SH-SY5Y (cell line): ENCODE data around the gene RAD51B.

ENCODE experiments used
- GATA2 ChIP-seq: IDR thresholded peaks from 2 replicates; pipeline ENCODE4 v1.6.1; 2011; ENCODE audit warnings: mild to moderate bottlenecking, low read depth, low read length
- GATA3 ChIP-seq: IDR thresholded peaks from 2 replicates; pipeline ENCODE4 v1.6.1; 2011; ENCODE audit warnings: low read depth, mild to moderate bottlenecking, low read length, moderate library complexity

RAD51B gene

DNA sequence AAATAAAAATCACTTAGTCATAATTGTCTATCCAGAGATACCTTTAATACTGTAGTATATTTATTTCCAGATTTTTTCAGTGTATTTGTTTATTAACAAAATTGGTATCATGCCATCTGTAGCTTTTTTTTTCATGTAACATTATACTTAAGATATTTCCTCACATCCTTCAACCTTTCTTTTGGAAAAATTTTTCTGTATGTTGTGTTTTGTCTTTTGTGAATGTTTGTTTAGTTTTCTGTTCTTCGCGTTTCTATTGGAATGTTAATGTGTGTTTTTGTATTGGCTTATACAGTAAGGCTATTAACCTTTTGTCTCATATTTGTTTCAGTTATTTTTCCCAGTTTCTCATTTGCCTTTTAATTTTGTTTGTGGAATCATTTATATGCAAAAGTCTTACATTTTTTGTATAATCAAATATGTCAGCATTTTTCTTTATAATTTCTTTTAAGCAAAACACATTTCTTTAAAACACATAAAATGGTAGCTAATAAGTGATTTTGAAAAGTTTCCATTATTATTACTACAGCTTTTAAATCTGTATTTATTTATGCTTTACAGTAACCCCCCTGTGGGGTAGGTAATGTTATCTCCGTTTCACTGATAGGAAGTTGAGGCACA lies 433.7 kb downstream of the RAD51B start:
- TF ChIP-seq GATA2 (no peak), GATA3 (no peak)

DNA sequence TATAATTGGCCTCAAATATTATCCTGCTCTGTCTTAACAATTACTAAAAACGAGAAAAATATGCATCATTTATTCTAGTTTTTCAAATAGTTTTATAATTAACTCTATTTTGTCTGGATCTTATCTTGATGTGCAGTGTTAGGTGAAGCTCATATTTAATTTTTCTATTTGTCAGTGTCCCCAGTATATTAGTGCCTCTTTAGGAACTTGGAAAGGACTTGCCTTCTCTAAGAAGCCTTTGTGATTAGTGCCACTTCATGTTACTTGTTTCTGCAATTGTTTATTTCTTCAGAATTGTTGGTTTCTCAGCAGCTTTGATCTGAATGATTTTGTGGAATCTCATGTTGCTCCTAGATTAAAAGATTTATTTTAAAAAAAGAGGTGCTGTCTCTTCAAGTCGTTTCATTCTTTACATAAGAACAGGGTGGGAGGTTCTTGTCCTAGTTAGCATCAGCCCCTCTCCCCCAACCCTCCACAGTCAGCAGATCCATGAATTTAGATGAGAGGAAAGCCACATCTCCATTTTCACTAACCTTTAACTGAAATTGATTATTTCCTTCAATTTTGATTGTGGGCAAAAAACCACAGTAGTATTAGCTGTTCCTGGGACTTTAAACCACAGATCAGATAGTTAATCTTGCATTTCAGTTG lies 434.4 kb downstream of the RAD51B start:
- no peak for TF ChIP-seq GATA2
- no peak for TF ChIP-seq GATA3

DNA sequence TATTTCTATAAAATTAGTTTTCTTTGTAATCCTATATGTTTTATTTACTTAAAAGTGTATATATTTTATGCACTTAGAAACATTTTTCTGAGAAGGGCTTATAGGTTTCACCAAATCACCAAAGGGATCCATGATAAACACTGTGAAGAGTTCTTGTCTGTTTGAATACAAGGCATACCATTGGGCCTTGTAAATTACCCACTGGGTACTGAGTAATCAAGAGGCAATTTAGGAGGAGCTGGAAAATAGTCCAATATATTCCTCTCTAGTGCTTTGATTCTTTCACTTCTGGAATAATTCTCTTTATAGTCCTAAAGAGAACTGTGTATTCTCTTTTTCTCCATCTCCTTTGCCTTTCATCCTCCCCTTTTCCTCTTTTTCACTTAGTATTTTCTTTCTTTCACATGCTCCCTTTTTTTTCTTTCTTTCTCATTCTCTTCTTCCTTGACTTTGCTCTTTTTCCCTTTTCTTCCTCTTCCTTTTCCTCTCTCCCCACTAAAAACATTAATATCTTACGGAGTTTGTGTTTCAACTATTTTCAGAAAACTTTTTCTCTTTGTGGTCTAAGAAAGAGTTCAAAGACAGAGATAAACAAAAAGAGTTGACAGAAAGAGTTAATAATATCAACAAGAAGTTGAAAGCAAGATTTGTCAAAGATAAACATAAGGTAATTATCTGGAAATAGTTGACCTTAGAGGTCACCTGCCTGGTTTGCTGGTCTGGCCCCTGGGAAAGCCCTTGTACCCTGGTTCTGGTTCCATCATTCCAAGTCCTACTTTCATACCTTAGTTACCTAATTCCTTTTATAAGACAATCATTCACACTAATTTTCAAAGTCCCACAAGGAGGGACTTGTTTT lies 435.3 kb downstream of the RAD51B start:
- TF ChIP-seq GATA3 (no peak), GATA2 (no peak)

DNA sequence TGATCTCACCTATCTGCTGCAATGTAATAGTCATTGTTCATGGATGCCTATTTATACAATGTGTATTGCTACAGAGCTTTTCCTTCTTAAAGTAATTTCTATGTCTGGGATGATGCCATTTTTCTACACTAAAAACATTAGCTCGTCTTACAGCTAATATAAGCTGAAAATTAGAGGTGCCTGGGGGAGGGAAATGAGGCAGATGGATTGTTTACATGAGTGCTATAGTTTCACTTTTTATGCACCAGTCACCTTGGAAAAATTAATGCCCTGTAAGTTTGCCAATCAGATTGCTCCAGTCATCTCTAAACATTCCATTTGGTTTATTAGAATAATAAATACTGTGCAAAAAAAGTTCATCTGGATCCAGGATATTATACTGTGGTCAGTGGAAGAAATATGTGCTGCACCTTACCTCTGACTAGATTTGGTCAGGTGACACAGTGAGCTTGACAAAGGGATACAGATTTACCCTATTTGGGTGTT lies 436.2 kb downstream of the RAD51B start:
- TF ChIP-seq GATA2, result no peak
- no peak for TF ChIP-seq GATA3

DNA sequence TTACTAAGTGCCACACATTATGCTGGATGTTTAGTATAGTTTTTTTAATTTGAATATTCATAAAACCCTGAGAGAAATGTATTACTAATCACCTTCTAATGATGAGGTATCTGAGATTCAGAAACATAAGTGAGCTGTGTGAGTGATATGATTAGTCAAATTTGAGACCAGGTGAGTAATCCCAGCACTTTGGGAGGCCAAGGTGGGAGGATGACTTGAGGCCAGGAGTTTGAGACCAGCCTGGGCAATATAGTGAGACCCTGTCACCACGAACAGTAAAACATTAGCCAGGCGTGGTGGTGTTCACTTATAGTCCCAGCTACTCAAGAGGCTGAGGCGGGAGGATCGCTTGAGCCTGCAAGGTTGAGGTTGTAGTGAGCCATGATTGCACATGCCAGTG lies 438.4 kb downstream of the RAD51B start:
- TF ChIP-seq GATA2 (no peak), GATA3 (no peak)

DNA sequence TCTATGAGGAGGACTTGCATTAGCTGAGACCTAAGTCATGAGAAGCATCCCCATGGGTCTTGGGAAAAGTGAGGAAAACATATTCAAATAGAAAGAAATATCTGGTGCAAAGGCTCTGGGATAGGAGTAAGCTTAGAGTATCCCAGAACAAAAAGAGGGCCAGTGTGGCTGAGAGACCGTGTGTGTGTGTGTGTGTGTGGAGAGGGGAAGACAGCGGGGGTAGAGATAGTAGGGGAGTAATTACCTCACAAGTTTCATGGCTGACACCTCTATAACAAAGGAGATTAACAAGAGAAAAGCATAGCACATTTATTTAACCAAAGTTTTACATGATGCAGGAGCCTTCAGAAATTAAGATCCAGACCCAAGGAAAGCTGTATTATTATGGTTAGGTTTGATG lies 440.5 kb downstream of the RAD51B start:
- TF ChIP-seq GATA2, result no peak
- TF ChIP-seq GATA3, result no peak

DNA sequence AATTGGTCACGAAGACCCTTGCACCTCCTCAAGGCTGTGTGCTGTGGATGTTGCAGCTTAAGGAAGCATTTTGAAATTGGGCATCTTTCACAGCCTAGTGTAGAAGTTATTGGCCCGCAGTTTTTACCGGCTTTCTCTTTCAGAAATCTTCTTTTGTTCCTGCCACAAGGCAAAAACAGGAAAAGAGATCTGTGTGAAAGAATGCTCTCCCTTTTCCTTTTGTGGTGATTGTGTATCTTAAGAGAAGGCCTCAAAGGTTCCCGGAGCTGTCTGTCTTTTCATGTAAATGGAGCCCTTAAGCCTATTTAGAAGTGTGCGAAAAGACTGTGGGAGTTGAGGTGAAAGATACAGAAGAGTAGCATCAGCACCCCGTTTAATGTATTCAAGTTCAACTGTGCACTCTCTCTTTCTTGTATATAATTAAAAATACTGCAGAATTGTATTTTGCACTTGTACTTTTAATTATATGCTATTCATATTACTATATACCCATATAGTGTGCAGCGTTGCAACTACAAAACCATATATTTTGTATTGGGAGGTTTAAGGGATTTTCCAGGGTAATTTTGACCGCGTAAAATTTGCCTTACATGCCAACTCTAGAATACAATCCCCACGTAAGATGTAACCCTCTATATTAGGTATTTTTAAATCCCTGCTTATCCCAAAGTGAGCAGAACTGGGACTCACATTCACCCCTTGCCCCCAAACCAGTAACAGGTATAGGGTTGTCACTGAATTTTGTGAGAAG lies 441.7 kb downstream of the RAD51B start:
- TF ChIP-seq GATA2, result no peak
- no peak for TF ChIP-seq GATA3

DNA sequence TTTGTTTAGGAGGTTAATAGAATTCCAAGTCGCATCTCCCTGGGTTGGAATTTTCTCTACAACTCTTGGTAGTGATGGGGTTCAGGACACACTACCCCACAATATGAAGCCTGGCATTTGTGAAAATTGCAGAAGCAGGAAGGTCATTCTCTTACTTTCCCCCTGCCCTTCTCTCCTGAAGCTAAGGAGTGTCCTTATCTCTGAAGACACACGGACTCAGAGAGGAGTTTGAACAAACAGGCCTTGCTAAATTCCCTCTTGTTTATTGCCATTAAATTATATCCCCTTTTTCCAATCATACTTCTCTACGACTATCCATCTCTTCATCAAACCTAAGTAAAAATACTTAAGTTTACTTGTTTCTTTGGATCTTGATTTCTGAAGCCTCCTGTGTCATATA lies 443.0 kb downstream of the RAD51B start:
- TF ChIP-seq GATA3 (no peak), GATA2 (no peak)

DNA sequence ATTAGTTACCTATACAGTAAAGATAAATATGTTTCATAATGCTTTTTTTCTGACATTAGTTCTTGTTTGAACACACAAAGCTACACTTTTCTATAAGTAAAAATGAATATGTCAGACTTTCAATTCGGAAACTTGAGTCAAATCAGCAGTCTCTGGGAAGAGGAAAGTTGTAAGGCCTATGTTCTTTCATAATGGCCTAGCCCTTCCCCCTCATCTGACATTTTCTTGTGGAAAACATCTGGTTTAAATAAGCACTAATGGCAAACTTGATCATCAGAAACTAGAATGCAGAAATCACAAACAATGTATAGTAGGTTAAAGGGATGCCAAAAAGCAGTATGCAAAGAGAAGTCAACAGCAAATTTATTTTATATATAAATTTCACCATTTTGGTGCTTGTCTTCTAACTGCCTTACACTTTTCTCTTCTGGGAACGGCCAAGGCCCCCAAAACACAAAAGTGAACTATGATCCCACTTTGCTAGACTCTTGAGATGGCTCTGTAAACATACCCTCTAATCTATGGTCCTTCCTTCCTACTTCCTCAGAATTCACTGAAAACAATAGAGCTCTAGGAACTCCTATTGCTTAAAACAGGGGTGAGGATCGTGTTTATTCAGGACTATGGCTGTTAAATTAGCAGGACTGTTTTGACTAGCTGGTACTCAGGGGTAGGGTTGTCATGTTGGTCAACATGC lies 444.1 kb downstream of the RAD51B start:
- TF ChIP-seq GATA2 (no peak), GATA3 (no peak)

DNA sequence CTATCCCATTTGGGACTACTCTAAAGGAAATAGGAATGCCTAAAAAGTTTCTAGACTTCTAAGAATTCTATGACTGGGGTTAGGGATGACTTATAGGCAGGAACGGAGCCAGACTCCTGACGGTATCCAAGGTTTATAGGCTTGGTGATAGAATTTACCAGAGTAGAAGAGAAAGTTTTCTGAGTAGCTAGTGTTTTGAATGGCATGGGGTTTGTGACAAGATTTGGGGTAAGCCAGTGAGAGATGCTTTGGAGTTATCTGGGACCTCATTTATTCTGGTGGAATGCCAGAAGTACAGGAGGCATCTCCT lies 444.6 kb downstream of the RAD51B start:
- TF ChIP-seq GATA2 (no peak), GATA3 (no peak)

DNA sequence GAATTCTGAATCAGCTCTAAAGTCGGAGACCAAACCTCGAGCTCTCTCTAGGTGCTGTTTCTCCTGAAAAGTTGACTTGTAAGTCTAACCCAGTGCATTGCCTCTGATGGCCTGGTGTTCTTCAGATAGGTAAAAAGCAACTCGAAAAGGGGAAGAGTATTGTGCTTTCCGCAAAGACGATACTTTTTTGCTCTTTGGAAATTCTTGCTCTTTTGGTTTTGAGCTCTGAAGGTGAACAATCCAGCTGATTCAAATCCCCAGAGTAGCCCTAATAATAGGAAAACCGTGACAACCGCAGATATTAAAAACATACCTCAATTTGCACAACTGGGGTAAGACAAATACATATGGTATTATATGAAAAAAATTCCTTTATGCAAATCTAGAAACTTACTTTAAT lies 447.4 kb downstream of the RAD51B start:
- TF ChIP-seq GATA3, result no peak
- TF ChIP-seq GATA2, result no peak

DNA sequence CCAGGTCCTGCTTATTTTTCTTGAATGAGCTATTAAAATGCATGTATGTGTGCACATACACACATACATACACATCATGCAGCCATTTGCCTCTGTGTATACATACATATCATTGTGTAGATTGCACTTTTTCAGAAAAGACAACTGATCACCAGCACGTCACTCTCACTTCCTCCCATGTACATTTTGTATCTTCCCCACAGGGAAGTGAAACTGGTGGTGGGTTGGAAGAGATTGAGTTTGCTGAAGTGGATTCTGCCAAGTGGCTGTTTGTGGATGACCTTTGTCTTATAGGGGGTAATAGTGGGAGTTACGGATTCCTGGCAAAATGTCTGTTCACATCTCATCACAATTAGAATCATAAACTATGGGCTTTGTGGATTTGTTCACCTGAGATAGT lies 448.6 kb downstream of the RAD51B start:
- TF ChIP-seq GATA2 (no peak), GATA3 (no peak)

DNA sequence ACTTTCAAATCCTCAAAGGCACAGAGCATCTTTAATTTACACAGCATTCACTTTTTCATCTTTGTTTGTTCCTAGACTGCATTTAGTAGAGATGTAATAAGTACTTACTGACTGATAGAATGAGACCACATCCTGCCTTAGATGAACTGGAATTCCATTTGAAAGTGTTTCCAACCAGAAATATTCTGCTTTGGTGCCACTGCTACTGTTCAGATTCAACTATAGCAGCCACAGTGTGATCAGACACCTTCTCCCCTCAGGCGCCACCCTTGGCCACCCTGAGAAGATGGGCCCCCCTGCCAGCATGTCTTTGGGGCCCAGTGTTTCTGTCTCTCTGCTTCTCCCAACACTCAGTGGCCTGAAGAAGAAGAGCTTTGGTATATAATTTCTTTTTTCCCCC lies 449.1 kb downstream of the RAD51B start:
- TF ChIP-seq GATA3, result no peak
- TF ChIP-seq GATA2, result no peak
